Panc1 (cell line): ENCODE data around the gene BLM.
"Not testable (repeated sequence)": the region's sequence is repeated elsewhere in the genome, so short reads cannot be mapped to it uniquely, and the experiment has no call there.

Experiments
- CTCF ChIP-seq: fragments of 450-650 bp; IDR thresholded peaks from 2 replicates; pipeline ENCODE4 v1.5.1; 2017; ENCODE audit warnings: mild to moderate bottlenecking
- POLR2AphosphoS5 ChIP-seq: IDR thresholded peaks from 2 replicates; pipeline ENCODE4 v1.6.1; 2012; ENCODE audit warnings: mild to moderate bottlenecking, low read depth, low read length, moderate library complexity

- not testable (repeated sequence) for TF ChIP-seq POLR2AphosphoS5, CTCF
These were observed 109.2 kb downstream of the BLM start for GRCh38 chr15:90826206-90826885.
